ENCODE results near the gene PGGT1B.

PGGT1B gene

DNA sequence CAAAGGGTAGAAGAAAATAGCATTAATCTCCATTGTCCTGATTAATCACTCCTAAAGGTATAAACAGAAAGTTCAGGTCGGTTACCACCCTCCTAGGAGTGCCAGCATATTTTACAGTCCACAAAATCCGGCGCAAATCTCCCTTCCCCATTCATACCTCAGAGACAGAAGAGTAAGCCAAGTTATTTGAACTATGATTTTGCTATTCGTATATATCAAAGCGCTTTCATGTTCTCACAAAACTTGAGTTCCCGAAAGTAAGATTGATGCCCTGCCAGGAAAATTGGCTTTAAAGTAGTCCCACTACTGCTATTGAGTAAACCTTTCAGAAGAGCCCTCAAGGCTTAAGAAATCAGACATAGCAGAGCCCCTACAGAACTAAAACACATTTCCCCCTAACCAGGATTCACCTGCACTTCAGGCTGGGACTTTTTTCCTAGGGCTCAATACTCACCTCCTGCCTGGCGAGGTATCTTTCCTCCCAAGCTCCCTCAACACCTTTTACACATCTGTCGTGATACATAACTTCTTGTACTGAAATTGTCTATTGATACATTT, 71.1 kb downstream of the PGGT1B start:
- TF ChIP-seq, protein P1, sequence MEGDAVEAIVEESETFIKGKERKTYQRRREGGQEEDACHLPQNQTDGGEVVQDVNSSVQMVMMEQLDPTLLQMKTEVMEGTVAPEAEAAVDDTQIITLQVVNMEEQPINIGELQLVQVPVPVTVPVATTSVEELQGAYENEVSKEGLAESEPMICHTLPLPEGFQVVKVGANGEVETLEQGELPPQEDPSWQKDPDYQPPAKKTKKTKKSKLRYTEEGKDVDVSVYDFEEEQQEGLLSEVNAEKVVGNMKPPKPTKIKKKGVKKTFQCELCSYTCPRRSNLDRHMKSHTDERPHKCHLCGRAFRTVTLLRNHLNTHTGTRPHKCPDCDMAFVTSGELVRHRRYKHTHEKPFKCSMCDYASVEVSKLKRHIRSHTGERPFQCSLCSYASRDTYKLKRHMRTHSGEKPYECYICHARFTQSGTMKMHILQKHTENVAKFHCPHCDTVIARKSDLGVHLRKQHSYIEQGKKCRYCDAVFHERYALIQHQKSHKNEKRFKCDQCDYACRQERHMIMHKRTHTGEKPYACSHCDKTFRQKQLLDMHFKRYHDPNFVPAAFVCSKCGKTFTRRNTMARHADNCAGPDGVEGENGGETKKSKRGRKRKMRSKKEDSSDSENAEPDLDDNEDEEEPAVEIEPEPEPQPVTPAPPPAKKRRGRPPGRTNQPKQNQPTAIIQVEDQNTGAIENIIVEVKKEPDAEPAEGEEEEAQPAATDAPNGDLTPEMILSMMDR (IDR thresholded peaks at IDR 0.05; ENCODE audit: low read depth, low read length) = no peak

DNA sequence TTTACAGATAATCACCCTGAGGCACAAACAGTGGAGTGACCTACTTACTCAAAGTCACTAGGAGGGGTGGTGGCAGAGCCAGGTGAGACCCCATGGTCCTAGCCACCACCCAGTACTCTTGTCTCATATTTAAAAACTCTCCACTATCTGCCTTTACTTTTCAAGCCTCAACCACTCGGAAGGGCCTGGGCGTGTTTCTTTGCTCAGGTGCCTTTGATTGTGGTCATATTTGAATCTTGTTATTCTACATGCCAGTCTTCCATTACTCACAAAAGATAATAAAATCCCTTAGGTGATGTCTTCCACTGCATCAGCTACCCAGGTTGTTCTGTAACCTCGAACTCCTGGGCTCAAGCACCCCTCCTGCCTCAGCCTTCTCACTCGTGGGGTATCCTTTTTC, 72.3 kb downstream of the PGGT1B start:
- no peaks in the 10 kb centered on the region for H3K27me3 ChIP-seq (ENCODE audit: insufficient read depth, low read depth, severe bottlenecking)
- DNase-seq = no peak
- TF ChIP-seq, protein P1 (IDR thresholded peaks at IDR 0.05; ENCODE audit: low read depth, low read length) = no peak

More for the DNA sequence above, 71.1 kb downstream of the PGGT1B start:
- H3K36me3 ChIP-seq = no peaks in the 10 kb centered on the region
- H3K4me3 ChIP-seq (ENCODE audit: low read depth, low read length) = no peak overlapping the region
- H3K27me3 ChIP-seq (ENCODE audit: insufficient read depth, low read depth, severe bottlenecking) = no peaks in the 10 kb centered on the region
- no peak for DNase-seq
- no peaks in the 10 kb centered on the region for H3K9me3 ChIP-seq (ENCODE audit: severe bottlenecking)
- H3K27ac ChIP-seq = no peak overlapping the region

DNA sequence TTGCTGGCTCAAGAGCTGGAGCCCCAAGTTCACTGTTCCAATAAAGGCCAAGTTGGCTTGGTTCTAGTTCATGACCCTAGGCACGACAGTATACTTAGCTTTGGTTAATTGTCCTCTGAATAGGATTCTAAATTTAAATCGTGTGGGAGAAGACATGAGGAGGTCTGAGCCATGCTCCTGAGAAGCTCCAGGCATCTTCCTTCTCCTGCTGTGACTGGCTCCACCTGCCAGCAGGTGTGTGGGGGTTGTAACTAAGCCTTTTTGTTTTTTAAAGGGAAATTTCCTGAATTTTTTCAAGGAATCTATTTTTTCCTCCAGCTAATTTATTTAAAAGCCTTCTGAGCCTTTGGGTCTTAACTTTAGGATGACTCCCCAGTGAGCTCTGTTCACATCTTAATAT, 72.8 kb downstream of the PGGT1B start:
- Histone ChIP-seq H3K4me3 (ENCODE audit: low read depth, low read length) (no peak overlapping the region), H3K27ac (no peak overlapping the region), H3K27me3 (ENCODE audit: insufficient read depth, low read depth, severe bottlenecking) (no peaks in the 10 kb centered on the region), H3K36me3 (no peaks in the 10 kb centered on the region), H3K9me3 (ENCODE audit: severe bottlenecking) (no peaks in the 10 kb centered on the region)
- TF ChIP-seq, protein P1 (IDR thresholded peaks at IDR 0.05; ENCODE audit: low read depth, low read length) = no peak
- no peak for DNase-seq

More for the DNA sequence above, 72.3 kb downstream of the PGGT1B start:
- Histone ChIP-seq H3K9me3 (ENCODE audit: severe bottlenecking) (no peaks in the 10 kb centered on the region), H3K27ac (no peak overlapping the region), H3K36me3 (no peaks in the 10 kb centered on the region), H3K4me3 (ENCODE audit: low read depth, low read length) (no peak overlapping the region)

DNA sequence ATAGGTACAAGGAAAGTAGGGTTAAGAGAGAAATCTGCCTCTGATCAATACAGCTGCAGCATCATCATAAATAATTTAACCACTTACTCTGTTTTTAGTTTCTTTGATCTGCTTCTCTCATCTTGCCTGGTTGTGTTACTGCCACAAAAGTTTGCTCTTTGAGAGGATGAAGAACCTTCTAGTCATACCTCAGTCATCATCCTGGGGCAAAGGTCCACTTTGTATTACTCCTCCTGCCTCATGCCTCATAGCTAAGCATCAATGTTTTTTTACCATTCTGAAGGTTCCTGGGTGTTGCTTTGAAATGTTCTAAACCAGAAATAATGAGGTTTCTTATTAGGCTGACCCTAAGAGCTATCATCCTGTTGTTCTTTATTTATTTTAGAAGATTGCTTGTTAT, 75.9 kb downstream of the PGGT1B start:
- no peak for DNase-seq
- Histone ChIP-seq H3K9me3 (ENCODE audit: severe bottlenecking) (no peaks in the 10 kb centered on the region), H3K27me3 (ENCODE audit: insufficient read depth, low read depth, severe bottlenecking) (no peaks in the 10 kb centered on the region), H3K27ac (no peak overlapping the region), H3K36me3 (no peaks in the 10 kb centered on the region), H3K4me3 (ENCODE audit: low read depth, low read length) (no peak overlapping the region)
- TF ChIP-seq, protein P1 (IDR thresholded peaks at IDR 0.05; ENCODE audit: low read depth, low read length) = no peak

DNA sequence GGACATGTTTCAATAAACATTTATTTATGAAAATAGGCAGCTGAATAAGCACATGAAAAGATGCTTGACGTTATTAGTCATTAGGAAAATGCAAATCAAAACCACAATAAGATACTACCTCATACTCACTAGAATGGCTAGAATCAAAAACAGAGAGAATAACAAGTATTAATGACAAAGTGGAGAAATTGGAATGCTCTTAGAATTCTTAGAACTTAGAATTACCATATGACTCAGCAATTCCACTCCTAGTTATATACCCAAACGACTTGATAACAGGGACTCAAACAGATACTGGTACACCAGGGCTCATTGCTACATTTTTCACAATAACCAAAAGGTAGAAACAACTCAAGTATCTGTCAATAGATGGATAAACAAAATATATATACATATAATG, 77.9 kb downstream of the PGGT1B start:
- H3K27me3 ChIP-seq (ENCODE audit: insufficient read depth, low read depth, severe bottlenecking) = no peaks in the 10 kb centered on the region
- no peaks in the 10 kb centered on the region for H3K36me3 ChIP-seq
- no peak overlapping the region for H3K27ac ChIP-seq
- TF ChIP-seq, protein P1 (IDR thresholded peaks at IDR 0.05; ENCODE audit: low read depth, low read length) = no peak
- H3K4me3 ChIP-seq (ENCODE audit: low read depth, low read length) = no peak overlapping the region
- H3K9me3 ChIP-seq (ENCODE audit: severe bottlenecking) = peaks cover under 1% of the 10 kb centered on the region
- no peak for DNase-seq

DNA sequence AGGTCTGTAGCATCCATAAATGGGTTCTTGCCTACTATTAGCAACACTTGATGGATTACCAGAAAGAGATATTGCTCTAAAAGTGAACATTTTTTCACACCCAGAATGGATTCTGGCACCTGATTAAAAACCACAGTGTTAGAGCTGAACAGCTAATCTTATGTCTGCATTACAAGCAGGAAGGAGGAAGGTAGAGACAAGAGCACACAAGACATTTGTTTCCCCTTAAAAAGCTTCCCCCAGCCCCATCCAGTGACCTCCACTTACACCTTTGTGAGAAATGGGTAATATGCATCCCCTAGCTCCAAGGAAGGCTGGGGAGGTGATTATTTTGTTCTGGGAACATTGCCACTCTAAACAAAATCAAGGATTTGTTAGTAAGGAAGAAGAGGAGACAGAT, 80.9 kb downstream of the PGGT1B start:
- no peak overlapping the region for H3K27ac ChIP-seq
- TF ChIP-seq, protein P1 (IDR thresholded peaks at IDR 0.05; ENCODE audit: low read depth, low read length) = no peak

More for the DNA sequence above, 80.9 kb downstream of the PGGT1B start:
- no peaks in the 10 kb centered on the region for H3K36me3 ChIP-seq
- no peak overlapping the region for H3K4me3 ChIP-seq (ENCODE audit: low read depth, low read length)
- H3K9me3 ChIP-seq (ENCODE audit: severe bottlenecking) = peaks cover 4% of the 10 kb centered on the region
- DNase-seq = no peak
- H3K27me3 ChIP-seq (ENCODE audit: insufficient read depth, low read depth, severe bottlenecking) = no peaks in the 10 kb centered on the region

All from WERI-Rb-1 (cell line).